ENCODE data around the gene NRCAM.

The NRCAM gene

DNA sequence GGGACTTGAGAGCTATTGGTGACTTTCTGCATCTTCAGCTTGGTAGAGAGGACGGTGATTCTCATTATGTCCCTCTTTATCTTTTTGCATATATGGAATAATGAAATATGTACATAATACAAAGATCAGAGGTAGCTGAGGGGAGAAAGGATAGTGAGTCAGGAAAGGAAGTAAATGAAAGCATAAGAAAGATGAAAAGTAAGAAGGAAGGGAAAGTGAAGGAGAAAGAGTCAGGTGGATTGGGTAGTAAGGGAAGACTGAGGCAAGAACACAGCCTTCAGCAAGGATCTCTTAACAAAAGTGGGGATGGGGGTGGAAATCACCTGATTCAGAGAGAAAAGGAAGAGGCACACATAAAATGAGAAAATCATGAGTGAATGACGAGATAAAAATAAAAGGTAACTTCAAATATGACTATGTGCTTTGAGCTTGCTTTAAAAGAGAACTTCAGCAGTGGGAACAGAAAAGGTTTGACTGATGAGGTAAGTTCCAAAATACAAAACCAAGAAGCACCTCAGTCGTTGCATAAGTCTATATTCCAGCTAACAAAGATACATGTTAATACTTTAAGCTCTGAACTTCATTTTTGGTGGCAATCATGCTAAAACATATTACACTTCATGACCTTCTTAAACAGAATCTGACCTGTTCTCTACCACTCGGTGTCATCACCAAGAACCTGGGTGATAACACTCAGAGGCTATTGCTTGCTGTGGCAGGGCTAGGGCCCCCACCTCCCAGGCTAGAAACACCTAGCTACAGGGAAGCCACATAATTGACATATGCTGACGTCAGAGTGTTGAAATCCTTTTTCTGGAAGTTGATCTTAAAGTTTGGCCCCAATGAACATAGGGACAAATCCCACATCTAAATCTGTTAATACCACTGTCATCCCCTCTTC, 32.9 kb downstream of the NRCAM start:
- DNase-seq: no peak

DNA sequence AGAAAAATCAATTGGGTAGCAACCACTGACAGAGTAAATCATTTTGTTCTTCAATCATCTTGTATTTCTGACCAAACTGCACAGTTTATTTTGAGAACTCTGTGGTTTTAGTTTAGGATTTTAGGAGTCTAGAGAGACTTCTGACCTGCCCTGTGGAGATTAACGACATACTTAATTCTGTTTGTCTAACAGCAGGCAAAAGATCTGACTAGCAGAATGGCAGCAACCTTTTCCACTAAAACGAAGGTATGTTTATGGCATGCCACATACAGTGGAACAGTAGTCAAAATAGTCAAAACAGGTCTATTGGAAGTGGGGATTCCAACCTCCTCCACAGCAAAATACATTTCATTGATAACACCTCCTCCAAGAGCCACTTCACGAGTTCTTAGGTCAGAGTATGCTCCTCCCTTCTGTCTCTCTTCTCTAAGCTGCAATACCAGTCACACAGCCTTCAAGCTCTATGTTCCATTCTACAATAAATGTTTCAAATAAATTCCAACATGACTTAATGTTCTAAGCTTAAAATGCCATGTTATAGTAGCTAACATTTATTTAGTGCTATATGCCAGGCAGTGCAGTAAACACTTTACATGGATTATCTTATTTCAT, 34.4 kb downstream of the NRCAM start:
- DNase-seq: no peak

DNA sequence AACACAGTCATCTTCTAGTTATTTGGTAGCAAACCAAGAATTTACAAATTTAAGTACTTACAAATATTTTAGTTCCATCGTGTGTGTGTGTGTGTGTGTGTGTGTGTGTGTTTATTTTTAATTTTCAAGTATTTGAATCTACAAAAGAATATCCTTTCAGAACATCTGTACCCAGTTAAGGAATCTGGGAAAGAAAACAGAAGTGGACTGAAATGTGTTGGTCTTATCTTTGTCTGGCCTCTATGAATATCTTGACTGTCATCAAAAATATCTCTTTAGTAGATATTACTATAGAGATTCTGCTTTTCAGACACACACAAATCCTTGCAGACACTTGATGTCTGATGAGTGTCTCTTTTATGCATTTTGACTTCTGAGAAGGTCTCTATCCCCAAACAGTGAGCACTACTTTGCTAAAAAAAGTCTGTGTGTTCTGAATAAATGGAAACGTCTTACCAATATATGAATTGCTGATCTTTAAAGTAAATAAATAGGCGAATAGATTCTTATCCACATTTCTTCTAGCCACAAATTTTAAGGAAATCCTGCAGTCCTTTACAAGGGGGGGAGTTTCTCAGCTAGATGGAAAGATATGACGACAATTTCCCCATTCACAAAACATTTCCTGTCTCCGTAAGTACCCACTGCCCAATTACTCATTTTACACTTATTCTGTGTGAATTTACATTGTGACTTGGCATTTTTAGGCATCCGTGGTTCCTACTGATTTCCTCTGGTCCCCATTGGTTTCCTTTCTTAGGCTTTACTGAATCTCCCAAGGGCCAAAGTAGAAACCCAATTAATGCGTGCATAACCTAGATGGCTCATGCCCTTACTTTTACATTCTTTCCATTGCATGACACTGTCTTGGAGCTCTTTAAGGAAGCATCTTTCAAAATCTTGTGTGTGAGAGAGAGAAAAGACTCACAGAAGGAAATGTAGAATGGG, 36.0 kb downstream of the NRCAM start:
- no peak for DNase-seq

DNA sequence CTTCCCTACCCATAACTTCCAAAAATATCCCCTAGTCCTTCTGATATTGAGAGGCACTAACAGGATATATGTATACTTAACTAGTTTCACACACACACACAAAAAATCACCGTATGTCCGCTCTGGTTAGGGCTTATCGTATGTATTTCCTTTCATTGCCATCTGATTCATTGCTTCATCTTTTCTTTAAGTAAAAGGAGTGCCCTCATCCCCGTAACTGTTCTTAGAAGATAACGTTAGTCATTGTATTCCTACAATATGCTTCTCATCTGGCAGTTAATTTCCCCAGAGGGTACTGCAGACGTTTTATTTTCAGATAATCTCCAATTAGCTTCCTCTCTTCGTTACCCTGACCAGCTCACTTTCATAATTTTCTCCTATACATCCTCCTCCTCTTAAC, 37.3 kb downstream of the NRCAM start:
- DNase-seq: no peak

DNA sequence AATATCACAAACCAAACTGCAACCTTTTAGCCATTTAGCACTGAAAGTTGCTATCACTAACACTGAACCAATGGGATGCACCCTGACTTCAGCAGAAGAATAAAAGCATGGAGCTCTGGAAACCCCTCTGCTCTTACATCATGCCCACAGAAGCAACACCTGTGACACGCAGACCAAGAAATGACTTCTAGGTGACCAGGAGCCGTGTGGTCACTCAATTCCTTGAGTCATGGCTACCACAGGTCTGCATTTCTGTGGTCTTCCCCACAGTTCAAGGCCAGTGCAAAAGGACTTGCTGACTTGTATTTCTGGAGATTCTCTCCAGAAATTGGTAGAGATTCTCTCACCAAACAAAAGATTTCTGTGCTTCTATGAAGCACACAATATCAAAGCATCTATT, 38.3 kb downstream of the NRCAM start:
- no peak for DNase-seq

DNA sequence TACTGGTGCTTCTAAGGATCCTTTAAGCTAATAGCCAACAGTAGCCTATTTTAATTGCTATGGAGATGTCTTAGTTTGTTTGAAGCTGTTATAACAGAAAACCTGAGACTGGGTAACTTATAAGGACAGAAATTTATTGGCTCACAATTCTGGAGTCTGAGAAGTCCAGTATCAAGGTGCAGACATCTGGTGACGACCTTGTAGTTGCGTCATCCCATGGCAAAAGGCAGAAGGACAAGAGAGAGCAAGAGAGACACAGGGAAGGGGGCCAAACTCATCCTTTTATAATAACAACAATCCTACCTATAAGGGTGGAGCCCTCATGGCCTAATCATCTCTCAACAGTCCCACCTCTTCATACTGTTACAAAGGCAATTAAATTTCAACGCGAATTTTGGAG, 39.1 kb downstream of the NRCAM start:
- DNase-seq: no peak

DNA sequence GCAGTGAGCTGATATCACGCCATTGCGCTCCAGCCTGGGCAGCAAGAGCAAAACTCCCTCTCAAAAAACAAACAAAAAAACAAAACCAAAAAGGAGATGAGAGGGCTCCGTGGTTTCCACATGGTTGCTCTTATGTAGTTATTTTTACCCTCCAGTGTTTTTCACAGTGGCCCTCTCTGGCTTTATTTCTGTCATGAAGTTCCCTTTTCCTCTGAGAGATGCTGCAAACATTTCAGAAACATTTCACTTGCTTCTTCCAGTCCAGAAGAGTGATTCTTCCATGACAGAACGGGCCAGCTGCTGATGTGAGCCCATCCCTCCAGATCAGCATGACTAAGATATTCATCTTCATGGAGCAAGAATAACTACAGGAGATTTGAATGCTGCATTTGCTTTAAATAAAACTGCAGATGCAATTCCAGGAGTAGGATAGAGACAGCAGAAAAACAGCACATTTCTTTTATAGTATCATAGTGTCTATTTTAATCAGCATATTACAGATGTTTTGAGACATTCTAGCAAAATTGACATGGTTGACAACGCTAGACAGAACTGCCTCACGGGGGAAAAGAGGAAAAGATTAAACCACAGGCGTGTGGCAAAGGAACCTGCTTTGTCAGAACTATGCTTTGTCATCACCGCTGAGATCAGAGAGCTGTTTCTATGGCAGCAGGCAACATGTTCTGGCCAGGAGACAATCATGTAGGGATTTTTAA, 40.3 kb downstream of the NRCAM start:
- no peak for DNase-seq

DNA sequence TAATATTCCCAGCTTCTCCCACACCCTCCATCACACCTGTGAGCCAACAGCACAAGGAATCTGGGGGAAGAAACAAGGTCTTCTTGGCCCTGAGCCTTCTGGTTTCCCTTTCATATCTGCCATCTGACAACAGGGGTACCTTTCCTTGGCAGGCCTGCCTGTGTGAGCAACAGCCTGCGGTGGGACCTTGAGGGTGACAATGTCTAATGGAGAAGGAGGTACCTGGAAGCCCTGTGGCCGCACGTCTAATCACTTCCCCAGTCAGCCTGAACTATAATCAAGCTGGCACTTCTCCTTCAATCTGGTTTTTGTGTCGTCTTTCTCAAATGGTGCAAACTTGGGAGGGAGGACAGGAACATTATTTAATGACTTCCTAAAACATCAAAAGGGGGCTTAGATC, 41.2 kb downstream of the NRCAM start:
- DNase-seq: no peak

DNA sequence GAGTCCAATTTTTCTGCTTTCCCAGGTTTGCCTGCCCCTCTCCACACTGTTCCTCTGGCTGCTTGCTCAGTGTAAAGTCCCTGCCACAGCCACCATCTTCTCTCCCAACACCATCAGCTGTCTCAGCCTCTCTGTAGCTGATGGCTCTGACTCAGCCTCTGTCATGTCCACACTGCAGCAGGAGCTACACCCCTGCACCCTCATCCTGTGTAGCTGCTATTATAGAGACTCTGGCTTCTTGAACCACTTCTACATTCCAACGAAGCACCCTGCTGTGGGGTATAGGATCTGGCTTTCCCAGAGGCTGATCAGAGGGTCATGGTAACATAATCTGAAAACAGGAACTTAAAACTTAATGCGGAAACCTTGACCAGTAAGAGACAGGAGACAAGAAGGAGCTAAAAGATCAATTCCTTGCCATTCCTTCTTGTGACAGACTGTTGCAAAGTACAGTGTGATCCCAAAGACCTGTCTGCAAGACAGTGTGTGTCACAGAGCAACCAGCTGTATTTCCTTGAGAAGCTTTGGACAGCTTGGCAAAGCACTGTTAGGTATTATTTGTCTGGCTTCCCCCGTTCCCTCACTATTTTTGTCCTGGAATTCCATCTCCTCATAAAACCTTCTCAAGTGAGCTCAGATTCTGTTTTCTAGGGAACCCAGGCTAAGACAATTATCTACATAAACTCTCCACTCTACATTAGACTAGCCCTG, 42.3 kb downstream of the NRCAM start:
- no peak for DNase-seq

DNA sequence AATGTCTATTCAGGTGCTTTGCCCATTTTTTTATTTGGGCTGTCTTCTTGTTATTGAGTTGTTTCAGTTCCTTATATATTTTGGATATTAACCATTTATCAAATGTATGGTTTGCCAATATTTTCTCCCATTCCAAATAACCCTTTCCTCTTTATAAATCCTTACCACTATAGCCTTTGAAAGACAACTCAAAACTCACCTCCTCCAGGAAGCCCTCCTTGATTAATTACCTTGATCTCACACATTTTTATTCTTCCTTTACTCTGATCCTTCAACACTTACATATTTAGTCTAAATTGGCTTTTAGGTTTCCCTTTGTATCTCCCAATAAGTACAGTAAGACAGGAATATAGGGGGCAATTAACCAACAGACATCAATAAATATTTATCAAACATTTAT, 42.9 kb downstream of the NRCAM start:
- no peak for DNase-seq

DNA sequence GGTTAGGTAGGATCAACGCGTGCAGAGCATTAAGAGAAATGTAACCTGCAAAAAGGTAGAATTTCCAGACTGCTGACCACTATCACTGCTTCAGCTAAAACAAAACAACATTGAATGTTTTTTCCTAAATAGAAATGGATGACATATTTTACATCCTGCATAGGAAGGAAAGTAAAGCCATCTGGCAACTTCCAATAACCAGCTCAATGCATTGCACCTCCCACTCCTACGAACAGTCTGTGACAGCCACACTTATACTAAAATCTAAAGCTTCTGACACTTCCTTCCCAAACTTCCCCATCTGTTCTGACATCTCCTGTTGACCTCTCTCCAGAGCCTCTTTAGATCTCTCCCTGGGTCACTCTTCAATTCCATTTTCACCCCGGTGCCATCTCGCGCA, 47.1 kb downstream of the NRCAM start:
- no peak for DNase-seq

DNA sequence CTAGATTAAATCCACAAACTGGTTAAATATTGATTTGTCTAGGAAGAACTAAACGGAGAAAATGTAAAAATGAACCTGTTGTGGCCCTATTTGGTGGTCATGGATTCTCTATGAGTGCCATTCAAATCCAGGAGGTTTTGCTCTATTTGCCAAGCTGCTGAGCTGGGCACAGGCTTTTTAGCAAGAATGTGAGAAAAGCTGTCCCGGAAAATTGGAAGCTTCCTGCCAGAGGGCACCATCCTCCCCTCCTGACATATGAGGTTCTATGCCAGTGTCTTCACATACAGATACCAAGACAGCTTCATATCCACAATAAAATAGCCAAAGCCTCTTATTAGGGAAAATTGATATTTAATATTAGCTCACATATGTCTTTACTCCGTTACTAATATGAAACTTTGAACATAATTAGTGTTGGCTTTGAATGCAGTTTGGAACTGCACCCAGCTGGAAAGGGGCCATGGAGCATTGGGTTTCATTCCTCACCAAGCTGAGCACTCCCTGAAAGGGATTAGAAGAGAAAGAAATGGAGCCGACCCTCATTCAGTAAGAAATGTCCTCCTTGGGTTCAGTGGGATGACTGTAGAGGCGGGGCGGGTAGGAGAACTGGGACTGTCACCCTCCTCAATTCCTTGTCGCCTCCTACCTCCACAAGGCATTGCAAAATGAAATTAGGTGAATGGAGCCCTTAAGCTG, 47.8 kb downstream of the NRCAM start:
- DNase-seq: no peak

DNA sequence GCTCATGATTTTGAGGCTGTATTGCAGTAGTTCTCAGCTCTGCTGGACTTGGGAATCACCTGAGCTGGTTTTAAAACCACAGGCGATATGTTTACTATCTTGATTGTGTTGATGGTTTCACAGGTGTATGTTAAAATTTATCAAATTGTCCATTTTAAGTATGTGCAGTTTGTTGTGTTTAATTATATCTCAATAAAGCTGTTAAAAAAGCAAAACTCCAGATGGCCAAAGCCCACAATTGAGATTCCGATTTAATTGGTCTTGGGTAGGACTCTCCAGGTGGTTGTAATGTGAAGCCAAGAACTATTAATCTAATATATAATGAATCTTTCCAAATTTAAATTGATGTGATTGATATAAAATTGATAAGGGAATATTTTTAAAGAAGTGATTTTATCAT, 48.6 kb downstream of the NRCAM start:
- DNase-seq: no peak

DNA sequence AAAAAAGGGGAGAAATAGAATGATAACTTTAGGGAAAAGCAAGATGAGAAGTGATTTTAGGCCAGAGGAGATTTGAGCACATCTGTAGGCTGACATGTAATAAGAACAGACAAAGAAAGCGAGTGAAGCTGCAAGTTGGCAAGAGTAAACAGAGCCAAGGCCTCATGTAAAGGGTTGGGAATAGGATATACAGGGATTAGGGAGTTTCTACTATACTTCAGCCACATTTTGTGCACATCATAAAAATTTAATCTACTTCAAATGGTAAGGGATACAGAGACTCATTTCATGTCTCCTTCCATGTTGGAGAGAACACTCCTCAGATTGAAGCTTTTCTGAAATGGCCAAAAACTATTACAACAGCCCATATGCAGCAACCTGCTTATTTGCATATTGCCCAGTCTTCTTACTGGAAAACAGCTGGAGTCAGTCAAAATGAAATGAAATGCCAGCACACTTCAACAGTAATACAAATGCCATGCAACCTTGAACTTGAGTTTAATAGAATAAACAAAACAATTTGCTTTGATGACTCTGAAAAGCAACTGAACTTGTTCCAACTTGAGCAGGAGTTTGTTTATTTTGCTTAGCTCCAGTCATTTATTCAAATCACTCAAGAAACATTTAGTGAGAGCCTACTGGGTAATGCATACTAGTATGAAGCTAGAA, 49.9 kb downstream of the NRCAM start:
- DNase-seq: no peak

DNA sequence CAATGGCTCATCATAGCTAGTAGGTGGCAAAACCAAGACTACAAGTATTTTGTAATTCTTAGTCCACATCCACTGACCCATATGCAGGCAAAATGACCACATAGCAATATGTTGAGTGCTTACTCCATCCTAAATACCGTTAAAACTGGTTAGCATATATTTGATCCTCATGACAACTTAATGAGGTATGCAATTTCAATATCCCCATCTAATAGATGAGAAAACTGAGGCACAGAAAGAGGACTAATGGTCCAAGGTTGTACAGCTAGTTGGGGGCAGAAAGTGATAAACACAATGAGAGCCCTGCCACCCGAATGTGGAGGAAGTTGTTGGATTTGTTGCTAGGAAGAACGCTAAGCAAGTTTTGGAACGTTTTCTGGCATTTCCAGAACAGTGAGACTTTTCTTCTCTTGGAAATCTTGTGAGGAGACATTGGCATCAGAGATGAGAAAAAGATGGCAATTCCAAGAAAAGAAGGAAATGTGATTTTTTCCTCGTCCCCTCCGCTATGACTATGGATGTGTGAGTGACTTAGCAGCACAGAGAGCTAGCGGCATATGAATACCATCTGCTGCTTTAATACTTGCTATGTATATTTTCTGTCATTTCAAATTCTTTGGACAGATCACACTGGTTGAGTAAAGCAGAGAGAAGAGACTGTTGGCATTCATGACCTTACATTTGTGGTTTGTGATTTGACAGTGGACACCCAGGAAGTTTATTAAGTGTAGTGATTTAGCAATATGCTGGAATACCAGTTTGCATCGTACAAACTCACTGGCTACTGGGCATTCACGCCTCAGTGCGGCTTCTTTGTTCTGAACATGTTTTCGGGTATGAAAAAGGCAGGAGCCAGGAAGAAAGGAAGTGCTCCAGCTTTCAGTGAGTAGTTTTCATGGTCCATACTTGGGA, 51.5 kb downstream of the NRCAM start:
- DNase-seq: no peak

DNA sequence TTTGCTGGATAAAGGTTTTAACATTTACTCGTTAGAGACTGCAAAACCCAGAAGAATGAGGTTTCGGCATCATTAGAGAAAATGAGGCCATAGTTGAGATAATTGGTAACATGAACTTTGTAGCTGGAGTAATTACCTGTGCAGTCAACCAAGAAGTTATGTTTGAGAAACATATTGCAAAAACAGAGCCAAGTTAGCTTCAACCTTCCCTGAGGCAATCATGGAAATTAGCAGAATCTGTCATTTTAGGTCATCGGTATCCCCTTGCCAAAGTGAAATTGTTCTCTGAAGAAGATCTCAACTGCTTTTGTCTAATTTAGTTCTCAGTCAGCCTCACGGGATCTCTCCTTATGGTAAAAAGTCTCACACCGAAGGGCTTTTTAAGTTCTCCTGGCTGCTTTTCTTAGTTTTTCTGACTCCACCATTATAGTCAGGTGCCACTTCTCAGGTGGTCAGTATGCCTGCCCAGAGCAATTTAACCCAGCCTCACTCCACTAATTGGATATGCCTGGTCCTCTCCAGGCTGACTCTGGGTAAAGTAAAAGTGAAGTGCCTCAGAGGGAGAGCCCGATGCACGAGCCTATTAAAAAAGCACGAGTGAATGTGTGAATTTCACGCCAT, 52.5 kb downstream of the NRCAM start:
- no peak for DNase-seq

DNA sequence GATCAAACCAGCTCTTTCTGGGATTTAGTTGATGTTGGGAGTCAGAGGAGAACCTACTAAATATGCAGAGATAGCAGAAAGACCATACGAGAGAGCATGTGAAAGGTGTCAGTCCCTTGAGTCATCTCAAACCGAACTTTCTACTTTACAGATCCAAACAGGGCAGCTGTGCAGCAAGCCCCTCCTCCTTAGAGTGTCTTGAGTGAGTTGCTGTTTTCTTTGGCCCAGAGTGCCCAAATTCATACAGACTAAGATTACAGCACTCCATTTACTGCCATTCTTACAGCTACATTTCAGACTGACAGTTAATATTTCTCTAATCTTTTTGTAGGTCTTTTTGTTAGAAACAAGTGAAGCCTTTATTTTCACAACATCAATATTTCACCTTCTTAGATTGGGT, 53.4 kb downstream of the NRCAM start:
- no peak for DNase-seq

DNA sequence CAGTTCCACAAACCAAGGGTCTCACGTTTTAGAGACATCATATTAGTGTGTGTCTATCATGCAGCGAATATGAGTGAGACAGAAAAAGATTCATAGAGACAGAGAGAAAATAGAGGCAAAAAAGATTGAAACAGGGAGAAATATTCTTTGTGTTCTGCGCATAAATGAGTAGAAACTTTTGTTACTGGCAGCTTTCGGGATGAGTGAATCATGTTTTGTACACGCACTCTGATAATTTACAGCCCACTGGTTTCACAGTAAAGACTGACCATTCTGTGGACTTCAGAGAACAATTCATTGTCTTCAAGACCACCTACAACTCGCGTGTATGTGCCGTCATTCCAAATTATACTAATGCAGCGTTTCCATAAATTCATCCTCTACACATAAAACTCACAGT, 60.2 kb downstream of the NRCAM start:
- DNase-seq: no peak

DNA sequence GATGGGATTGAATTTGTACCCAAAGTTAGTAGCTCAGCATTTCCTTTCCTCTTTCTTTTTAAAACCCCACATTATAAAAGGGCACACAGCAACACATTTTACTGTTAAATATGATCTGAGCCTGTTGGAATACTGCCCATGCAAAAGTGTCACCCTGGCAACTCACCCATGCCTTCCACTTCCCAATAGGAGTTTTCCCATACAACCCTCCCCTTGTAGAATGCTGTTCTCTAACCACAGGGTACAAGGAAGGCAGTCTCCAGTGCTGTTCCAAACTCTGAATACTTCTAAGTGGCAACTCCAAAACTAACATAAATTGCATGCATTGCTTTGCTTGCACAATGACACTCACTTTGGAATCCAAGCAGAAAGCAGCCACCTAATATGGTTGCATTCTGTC, 60.8 kb downstream of the NRCAM start:
- DNase-seq: no peak
